ENCODE results near the gene IKZF5.
A peak's percentile ranks its signal among the peaks of the same experiment; 100 is the strongest.

The IKZF5 gene

GRCh38 chr10:122980209-122981065, 28.2 kb downstream of the IKZF5 start, which contains the start of gene PSTK:
Gene PSTK (plus strand): TSS chr10:122980401. CDS start chr10:122980480, 79 bp downstream.
- DNase-seq, result peak; percentile 88

GRCh38 chr10:122974543-122975064, 34.0 kb downstream of the IKZF5 start:
- DNase-seq, result no peak

- DNase-seq, result no peak
These were observed 34.6 kb downstream of the IKZF5 start for GRCh38 chr10:122974023-122974422.

- no peak for DNase-seq
These were observed 39.9 kb downstream of the IKZF5 start for GRCh38 chr10:122968698-122969097.

- DNase-seq, result no peak
These were observed 41.7 kb downstream of the IKZF5 start for GRCh38 chr10:122966879-122967278.

GRCh38 chr10:122962405-122962804, 46.2 kb downstream of the IKZF5 start:
- no peak for DNase-seq

- no peak for DNase-seq
These were observed 51.1 kb downstream of the IKZF5 start for GRCh38 chr10:122957474-122957873.

GRCh38 chr10:122955892-122956291, 52.7 kb downstream of the IKZF5 start:
- no peak for DNase-seq

GRCh38 chr10:122954731-122955050, 53.9 kb downstream of the IKZF5 start:
- no peak for DNase-seq

- DNase-seq, result peak; percentile 98
These were observed 54.5 kb downstream of the IKZF5 start, which contains the start of gene C10orf88 for GRCh38 chr10:122953902-122954730. Gene C10orf88 (minus strand): TSS chr10:122954227. CDS start chr10:122954178, 49 bp downstream.

- no peak for DNase-seq
These were observed 59.3 kb downstream of the IKZF5 start for GRCh38 chr10:122949296-122949695.
